ENCODE measurements around the gene PCDHB5.
"Not testable (repeated sequence)": the region's sequence is repeated elsewhere in the genome, so short reads cannot be mapped to it uniquely, and the experiment has no call there.

Gene PCDHB5

GRCh38 chr5:141105350-141105749 is 29.7 kb upstream of the PCDHB5 start:
- H3K27ac ChIP-seq, result no peak overlapping the region
- no peak for TF ChIP-seq ZFX (IDR thresholded peaks at IDR 0.05)
- TF ChIP-seq CTCF (conservative IDR thresholded peaks at IDR 0.05), result no peak

GRCh38 chr5:141119250-141119649 is 15.8 kb upstream of the PCDHB5 start:
- no peak for TF ChIP-seq CTCF (conservative IDR thresholded peaks at IDR 0.05)
- no peak overlapping the region for H3K27ac ChIP-seq

GRCh38 chr5:141121563-141121962 is 13.4 kb upstream of the PCDHB5 start, which contains the start of gene PCDHB4:
Gene PCDHB4, plus strand, starts transcription at chr5:141121818. Its CDS starts 181 bp downstream, at chr5:141121999.
- TF ChIP-seq CTCF (conservative IDR thresholded peaks at IDR 0.05) (peak; percentile 75), ZFX (IDR thresholded peaks at IDR 0.05) (no peak)
- H3K27ac ChIP-seq, result no peak within 1 kb of the TSS

- no peak overlapping the region for H3K27ac ChIP-seq
- TF ChIP-seq CTCF (conservative IDR thresholded peaks at IDR 0.05) (no peak), ZFX (IDR thresholded peaks at IDR 0.05) (no peak)
Measured at GRCh38 chr5:141121985-141122384, 13.0 kb upstream of the PCDHB5 start.

GRCh38 chr5:141123396-141124135 is 11.4 kb upstream of the PCDHB5 start:
- not testable (repeated sequence) for H3K27ac ChIP-seq

GRCh38 chr5:141127305-141127704 is 7.7 kb upstream of the PCDHB5 start:
- TF ChIP-seq CTCF (conservative IDR thresholded peaks at IDR 0.05), result no peak
- no peak for TF ChIP-seq ZFX (IDR thresholded peaks at IDR 0.05)
- H3K27ac ChIP-seq, result no peak overlapping the region

- no peak overlapping the region for H3K27ac ChIP-seq
Measured at GRCh38 chr5:141135718-141136266, 786 bp downstream of the PCDHB5 start.

GRCh38 chr5:141137346-141137745 is 2.3 kb downstream of the PCDHB5 start:
- H3K27ac ChIP-seq, result not testable (repeated sequence)

More at GRCh38 chr5:141135718-141136266, 786 bp downstream of the PCDHB5 start:
- TF ChIP-seq CTCF (conservative IDR thresholded peaks at IDR 0.05) (no peak), ZFX (IDR thresholded peaks at IDR 0.05) (no peak)
